ENCODE results near the gene TRIM15.

Gene TRIM15

DNA sequence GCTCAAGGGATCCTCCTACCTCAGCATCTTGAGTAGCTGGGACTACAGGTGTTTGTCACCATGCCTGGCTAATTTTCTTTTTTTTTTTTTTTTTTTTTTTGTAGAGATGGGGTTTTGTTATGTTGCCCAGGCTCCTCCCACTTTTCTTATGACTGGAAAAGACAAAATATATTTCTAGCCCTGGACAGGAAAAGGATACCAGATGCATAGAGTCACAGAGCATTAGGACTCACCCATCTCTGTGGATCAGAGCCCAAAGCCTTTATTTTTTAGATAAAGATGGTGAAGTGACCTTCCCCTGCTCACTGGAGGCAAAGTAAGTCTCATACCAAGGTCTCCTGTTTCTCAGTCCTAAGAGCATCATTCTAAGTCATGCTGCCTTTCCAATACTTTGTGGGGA, 5.8 kb upstream of the TRIM15 start:
- H3K27ac ChIP-seq, result no peak overlapping the region
- peaks cover 0 to 5% (median 2%) of the 10 kb centered on the region in 4 donors for H3K4me1 ChIP-seq
- H3K9me3 ChIP-seq, result no peaks in the 10 kb centered on the region
- intact Hi-C loops (cut with DNase I; ENCODE audit: low total_unique reads), result no loop called here
- TF ChIP-seq, protein P1, sequence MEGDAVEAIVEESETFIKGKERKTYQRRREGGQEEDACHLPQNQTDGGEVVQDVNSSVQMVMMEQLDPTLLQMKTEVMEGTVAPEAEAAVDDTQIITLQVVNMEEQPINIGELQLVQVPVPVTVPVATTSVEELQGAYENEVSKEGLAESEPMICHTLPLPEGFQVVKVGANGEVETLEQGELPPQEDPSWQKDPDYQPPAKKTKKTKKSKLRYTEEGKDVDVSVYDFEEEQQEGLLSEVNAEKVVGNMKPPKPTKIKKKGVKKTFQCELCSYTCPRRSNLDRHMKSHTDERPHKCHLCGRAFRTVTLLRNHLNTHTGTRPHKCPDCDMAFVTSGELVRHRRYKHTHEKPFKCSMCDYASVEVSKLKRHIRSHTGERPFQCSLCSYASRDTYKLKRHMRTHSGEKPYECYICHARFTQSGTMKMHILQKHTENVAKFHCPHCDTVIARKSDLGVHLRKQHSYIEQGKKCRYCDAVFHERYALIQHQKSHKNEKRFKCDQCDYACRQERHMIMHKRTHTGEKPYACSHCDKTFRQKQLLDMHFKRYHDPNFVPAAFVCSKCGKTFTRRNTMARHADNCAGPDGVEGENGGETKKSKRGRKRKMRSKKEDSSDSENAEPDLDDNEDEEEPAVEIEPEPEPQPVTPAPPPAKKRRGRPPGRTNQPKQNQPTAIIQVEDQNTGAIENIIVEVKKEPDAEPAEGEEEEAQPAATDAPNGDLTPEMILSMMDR (IDR thresholded peaks at IDR 0.05), result no peak
- H3K36me3 ChIP-seq, result no peaks in the 10 kb centered on the region
- DNase-seq, result no peak
- H3K27me3 ChIP-seq, result peaks cover 0 to 29% of the 10 kb centered on the region in 2 donors
- H3K4me3 ChIP-seq, result no peak overlapping the region

DNA sequence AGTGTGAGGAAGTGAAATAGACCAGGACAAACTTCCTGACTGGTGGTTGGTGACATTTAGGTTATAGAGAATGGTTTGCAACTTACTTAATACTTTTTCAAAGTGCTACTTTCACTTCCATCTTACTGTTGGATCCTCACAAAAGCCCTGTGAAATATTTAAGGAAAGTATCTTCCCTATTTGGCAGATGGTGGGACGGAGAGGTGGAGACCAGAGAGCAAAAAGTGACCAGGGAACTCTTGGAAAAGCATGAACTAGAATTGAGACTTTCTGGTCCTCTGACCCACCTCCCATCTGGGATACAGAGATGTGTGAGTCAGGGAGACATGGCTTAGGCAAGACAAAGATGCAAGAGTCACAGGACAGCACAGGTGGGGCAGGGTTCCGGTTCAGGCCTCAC, 5.3 kb upstream of the TRIM15 start:
- H3K36me3 ChIP-seq, result no peaks in the 10 kb centered on the region
- intact Hi-C loops (cut with DNase I; ENCODE audit: low total_unique reads), result no loop called here
- peaks cover 0 to 5% (median 2%) of the 10 kb centered on the region in 4 donors for H3K4me1 ChIP-seq
- DNase-seq, result no peak
- H3K27me3 ChIP-seq, result peaks cover 0 to 29% of the 10 kb centered on the region in 2 donors
- no peak overlapping the region for H3K27ac ChIP-seq
- H3K9me3 ChIP-seq, result no peaks in the 10 kb centered on the region
- H3K4me3 ChIP-seq, result no peak overlapping the region
- TF ChIP-seq, protein P1 (IDR thresholded peaks at IDR 0.05), result no peak

DNA sequence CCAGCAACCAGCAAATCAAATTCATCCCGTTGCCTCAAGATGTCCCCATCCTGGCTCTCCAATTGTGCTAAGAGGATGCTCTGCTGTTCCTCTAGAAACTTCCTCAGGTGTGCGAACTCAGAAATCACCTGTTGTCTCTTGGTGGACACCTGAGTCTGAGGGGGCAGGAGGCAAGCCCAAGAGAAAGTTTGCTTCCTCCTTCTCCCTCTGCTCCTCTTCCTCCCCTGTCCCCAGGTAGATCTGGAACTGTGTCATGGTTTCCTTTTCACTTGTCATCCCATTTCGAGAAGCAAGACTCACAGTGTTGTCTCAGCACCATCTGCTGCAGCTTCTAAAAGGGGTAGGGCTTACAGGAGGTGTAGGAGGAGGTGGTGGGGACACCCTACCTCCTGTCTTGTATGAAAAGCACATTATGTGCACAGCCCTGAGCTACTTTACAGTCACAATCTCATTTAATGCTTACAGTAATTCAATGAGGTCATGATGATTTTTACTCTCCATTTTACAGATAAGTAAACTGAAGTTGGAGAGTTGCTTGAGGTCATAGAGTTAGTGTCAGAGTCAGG, 4.8 kb upstream of the TRIM15 start:
- intact Hi-C loops (cut with DNase I; ENCODE audit: low total_unique reads), result no loop called here
- TF ChIP-seq, protein P1 (IDR thresholded peaks at IDR 0.05), result no peak
- no peak for DNase-seq

DNA sequence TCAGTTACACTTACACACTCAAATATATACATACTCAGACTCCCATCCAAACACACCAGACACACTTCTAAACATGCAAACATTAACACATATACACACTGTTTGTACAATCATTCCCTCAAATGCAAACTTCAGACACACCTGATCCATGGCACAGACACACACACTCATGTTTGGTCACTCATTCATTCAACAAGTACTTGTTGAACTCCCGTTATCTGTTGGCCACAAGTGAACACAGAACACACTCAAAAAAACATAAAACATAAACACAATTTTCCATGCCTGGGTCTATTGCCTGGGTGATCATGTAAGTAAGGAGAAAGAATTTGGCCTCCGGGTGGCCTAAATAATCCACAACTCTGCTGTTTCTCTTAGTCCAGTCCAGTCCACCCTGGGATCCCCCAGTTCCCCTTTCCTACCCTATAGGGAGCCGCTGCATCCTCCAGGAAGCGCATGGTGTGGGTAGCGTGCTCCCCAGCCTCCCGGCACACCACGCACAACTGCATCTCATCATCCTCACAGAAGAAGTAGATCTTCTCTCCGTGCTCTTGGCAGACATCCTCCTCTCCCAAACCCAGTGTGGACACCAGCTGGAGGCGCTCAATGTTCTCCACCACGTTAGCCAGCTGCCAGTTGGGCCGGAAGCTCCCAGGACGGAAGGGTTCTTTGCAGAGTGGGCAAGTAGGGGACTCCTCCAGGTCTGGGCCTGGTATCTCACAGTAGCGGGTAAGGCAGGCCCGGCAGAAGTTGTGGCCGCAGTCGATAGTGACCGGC, 3.1 kb upstream of the TRIM15 start:
- Histone ChIP-seq H3K9me3 (no peaks in the 10 kb centered on the region), H3K27ac (no peak overlapping the region), H3K27me3 (peaks cover 0 to 18% of the 10 kb centered on the region in 2 donors), H3K4me1 (peaks cover 0 to 3% (median 0%) of the 10 kb centered on the region in 4 donors), H3K4me3 (no peak overlapping the region), H3K36me3 (no peaks in the 10 kb centered on the region)
- TF ChIP-seq, protein P1 (IDR thresholded peaks at IDR 0.05), result no peak
- intact Hi-C loops (cut with DNase I; ENCODE audit: low total_unique reads), result no loop called here
- DNase-seq, result no peak

More for the DNA sequence above, 4.8 kb upstream of the TRIM15 start:
- no peak overlapping the region for H3K4me3 ChIP-seq
- H3K4me1 ChIP-seq, result peaks cover 0 to 5% (median 2%) of the 10 kb centered on the region in 4 donors
- H3K36me3 ChIP-seq, result no peaks in the 10 kb centered on the region
- H3K27ac ChIP-seq, result no peak overlapping the region
- no peaks in the 10 kb centered on the region for H3K9me3 ChIP-seq
- H3K27me3 ChIP-seq, result peaks cover 0 to 29% of the 10 kb centered on the region in 2 donors

DNA sequence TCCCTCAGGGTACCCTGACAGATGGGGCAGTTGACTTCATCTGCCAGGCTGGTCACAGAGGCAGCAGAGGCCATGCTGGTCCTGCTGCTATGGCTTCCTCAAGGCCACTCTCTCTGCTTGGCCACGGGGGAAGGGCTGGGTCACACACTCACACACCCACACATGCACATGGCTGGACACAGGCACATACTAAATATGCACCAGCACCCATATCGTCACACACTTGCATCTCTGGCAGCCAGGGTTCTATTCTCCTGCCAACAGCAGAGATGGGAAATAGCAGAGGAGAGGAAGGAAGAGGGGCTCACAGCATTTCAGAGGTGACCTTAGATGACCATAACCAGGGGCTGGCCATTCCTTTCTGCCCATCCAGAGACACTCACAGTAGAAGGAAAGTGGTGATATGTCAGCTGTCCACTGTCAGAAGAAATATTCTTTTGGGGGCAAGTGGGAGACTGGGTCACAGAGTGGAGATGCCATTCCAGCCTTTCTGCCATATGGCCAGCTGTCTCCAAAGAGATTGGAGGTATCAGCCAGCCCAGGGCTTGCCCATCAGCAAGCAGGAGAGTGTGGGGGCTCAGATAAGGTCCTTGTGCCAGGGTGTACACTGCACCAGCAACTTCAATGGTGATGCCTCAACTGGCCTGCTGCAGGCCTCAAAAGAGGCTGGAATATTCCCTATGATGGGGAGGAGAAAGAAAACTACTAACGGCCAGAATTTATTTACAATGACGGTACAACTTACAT, 2.4 kb upstream of the TRIM15 start, which contains the start of gene TRIM10:
Gene TRIM10, minus strand, starts transcription at position 427 of the 747 bp plus-strand sequence. Its CDS starts 353 bp downstream, at position 74.
- intact Hi-C loops (cut with DNase I; ENCODE audit: low total_unique reads), result no loop called here
- no peak for DNase-seq
- Histone ChIP-seq H3K27me3 (peaks cover 0 to 18% of the 10 kb centered on the region in 2 donors), H3K27ac (no peak within 1 kb of the TSS), H3K36me3 (no peaks in the 10 kb centered on the region), H3K4me3 (no peak within 1 kb of the TSS), H3K9me3 (no peaks in the 10 kb centered on the region), H3K4me1 (peaks cover 0 to 3% (median 0%) of the 10 kb centered on the region in 4 donors)
- TF ChIP-seq, protein P1 (IDR thresholded peaks at IDR 0.05), result no peak
